ENCODE results near the gene GSG1L2.
"Not testable (repeated sequence)": the region's sequence is repeated elsewhere in the genome, so short reads cannot be mapped to it uniquely, and the experiment has no call there.

Gene GSG1L2

DNA sequence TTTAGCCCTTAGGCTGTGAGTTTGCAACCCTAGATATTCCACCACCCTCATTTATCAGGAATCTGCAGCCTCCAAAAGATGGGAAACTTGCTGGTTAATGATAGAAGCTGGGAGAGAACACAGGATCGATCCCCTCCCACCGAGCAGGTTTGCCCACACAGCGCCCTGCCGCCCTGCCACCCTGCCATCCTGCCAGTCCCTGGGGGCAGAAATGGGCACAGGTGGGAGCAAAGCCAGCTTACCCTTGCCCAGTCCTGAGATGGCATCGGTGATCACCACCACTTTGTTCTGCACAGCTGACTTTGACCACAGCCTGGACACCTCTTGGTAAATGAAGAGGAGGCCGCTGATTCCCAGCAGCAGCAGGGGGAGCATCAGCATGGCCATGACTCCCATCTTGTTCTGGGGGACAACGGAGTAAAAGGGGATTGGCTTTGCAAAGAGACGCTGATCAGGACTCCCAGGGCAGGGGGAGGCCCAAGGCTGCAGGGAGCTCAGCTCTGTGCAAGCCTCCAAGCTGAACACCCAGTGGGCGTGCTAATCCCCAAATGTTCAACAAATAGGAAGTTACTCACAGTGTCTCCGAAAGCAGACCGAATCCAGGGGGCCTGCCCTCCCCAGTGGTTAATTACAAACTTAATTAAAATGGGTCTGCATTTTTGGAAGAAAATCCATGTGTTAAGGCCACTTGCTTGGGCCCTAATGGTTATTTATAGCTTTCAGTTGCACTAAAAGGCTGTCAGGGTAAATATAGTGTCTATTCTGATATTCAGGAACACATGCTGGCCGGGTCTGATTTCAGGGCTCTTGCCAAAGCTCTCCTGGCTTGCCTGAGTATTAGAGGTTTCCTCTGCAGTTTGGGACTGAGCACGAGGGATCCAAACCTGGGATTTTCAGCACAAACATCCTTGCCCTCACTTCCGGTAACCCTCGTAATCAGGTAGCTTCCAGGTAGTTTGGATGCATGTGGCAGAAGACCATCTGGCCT, 30.7 kb downstream of the GSG1L2 start, which contains the start of gene DHRS7C:
DHRS7C (minus strand) TSS at position 704 of the 988 bp plus-strand sequence; CDS start at position 396, 308 bp downstream.
- Histone ChIP-seq H3K9me3 (ENCODE audit: low read depth, low read length) (no peaks in the 10 kb centered on the region), H3K27ac (no peak within 1 kb of the TSS), H3K36me3 (ENCODE audit: insufficient read depth, low read length) (no peaks in the 10 kb centered on the region), H3K9ac (ENCODE audit: insufficient read length) (no peak within 1 kb of the TSS), H3K4me3 (no peak within 1 kb of the TSS)
- no peak for DNase-seq (ENCODE audit: low read depth, low spot score)
- TF ChIP-seq POLR2AphosphoS5 (IDR thresholded peaks at IDR 0.05; ENCODE audit: borderline replicate concordance, low read depth, low read length) (no peak), FOXP2 (optimal IDR thresholded peaks at IDR 0.05; ENCODE audit: control extremely low read depth, extremely low read length, insufficient read depth) (no peak), EZH2 (IDR thresholded peaks at IDR 0.05) (no peak)

DNA sequence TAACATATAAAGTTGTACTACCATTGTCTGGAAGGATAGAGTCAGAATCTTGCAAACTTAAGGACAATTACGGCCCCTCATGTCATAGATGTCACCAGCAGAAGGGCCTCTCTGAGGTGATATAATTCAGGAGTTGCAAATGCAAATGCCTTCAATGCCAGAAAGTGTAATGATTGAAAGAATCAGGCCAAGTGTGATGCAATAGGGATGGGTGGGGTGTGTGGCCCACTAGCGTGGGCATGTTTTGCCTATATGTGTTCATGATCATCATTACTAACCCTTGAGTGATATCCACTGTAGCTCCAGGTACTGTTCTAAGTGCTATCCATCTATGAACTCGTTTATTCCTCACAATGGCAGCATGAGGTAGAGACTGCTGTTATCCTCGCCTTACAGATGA, 31.6 kb downstream of the GSG1L2 start:
- no peak overlapping the region for H3K4me3 ChIP-seq

DNA sequence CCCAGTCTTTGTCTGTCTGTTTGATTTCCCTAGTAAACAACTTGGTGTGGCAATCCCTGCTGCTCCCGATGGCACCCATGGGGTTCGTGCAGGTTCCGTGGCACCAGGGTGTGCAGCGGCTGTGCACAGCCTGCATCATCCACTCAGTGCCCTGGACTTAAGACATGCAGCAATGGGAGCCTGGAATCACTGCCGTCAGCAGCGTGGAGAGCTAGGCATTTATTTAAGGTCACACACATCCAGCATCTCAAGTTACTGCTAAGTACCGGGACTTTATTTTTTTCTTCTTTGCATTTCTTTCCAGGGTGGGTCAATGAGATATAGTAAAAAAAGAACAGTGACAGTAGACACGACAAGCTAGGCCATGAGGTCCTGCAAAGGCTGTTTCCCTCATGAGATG, 33.3 kb downstream of the GSG1L2 start:
- no peak for DNase-seq (ENCODE audit: low read depth, low spot score)
- no peak overlapping the region for H3K4me3 ChIP-seq
- TF ChIP-seq FOXP2 (optimal IDR thresholded peaks at IDR 0.05; ENCODE audit: control extremely low read depth, extremely low read length, insufficient read depth) (no peak), POLR2AphosphoS5 (IDR thresholded peaks at IDR 0.05; ENCODE audit: borderline replicate concordance, low read depth, low read length) (no peak)

More for the DNA sequence above, 31.6 kb downstream of the GSG1L2 start:
- no peaks in the 10 kb centered on the region for H3K9me3 ChIP-seq (ENCODE audit: low read depth, low read length)
- no peak overlapping the region for H3K9ac ChIP-seq (ENCODE audit: insufficient read length)
- TF ChIP-seq POLR2AphosphoS5 (IDR thresholded peaks at IDR 0.05; ENCODE audit: borderline replicate concordance, low read depth, low read length) (no peak), FOXP2 (optimal IDR thresholded peaks at IDR 0.05; ENCODE audit: control extremely low read depth, extremely low read length, insufficient read depth) (no peak), EZH2 (IDR thresholded peaks at IDR 0.05) (no peak)
- no peak for DNase-seq (ENCODE audit: low read depth, low spot score)
- no peak overlapping the region for H3K27ac ChIP-seq
- no peaks in the 10 kb centered on the region for H3K36me3 ChIP-seq (ENCODE audit: insufficient read depth, low read length)

DNA sequence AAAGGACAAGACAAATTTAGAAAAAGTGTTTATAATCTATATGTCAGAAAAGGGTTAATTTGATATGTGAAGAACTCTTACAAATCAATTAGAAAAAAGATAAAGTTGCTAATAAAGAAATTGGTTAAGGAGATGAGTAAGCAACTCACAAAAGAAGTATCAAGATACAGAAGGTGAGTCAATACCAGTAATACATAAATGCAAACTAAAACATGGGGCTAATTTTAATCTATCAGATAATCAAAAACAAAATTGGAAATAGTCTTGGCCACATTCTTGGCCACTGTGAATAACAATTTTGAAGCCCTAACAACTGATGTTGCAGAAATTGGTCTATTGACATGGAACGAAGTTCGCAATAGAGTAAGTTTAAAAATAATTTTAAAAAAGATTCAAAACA, 37.3 kb downstream of the GSG1L2 start:
- Histone ChIP-seq H3K9ac (ENCODE audit: insufficient read length) (no peak overlapping the region), H3K27ac (no peak overlapping the region), H3K36me3 (ENCODE audit: insufficient read depth, low read length) (no peaks in the 10 kb centered on the region), H3K9me3 (ENCODE audit: low read depth, low read length) (no peaks in the 10 kb centered on the region), H3K4me3 (no peak overlapping the region)
- TF ChIP-seq POLR2AphosphoS5 (IDR thresholded peaks at IDR 0.05; ENCODE audit: borderline replicate concordance, low read depth, low read length) (no peak), EZH2 (IDR thresholded peaks at IDR 0.05) (no peak), FOXP2 (optimal IDR thresholded peaks at IDR 0.05; ENCODE audit: control extremely low read depth, extremely low read length, insufficient read depth) (no peak)
- no peak for DNase-seq (ENCODE audit: low read depth, low spot score)

More for the DNA sequence above, 33.3 kb downstream of the GSG1L2 start:
- H3K27ac ChIP-seq = no peak overlapping the region
- no peaks in the 10 kb centered on the region for H3K36me3 ChIP-seq (ENCODE audit: insufficient read depth, low read length)
- H3K9me3 ChIP-seq (ENCODE audit: low read depth, low read length) = no peaks in the 10 kb centered on the region
- no peak overlapping the region for H3K9ac ChIP-seq (ENCODE audit: insufficient read length)

- not testable (repeated sequence) for H3K27ac ChIP-seq; H3K36me3 ChIP-seq (ENCODE audit: insufficient read depth, low read length); DNase-seq (ENCODE audit: low read depth, low spot score); H3K4me3 ChIP-seq; H3K9me3 ChIP-seq (ENCODE audit: low read depth, low read length); H3K9ac ChIP-seq (ENCODE audit: insufficient read length)
These were observed 38.4 kb downstream of the GSG1L2 start for GRCh38 chr17:9783465-9783864.

DNA sequence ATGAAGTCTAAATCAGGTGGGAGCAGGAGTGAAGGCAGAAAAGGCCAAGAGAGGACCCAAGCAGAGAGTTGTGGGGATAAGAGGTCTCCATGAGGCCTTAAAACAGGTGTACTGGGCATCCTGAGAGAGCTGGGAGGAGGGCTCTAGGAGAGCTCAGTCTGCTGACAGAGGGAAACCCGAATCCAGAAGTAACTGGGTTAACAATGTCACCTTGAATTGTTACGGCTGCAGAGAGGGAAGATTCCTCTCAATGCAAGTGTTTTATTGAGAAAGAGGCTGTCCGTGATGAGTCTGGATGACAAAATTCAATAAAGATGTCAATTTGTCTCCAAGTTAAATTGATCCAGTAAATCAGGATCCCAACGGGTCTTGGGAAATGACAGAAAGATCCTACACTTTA, 38.8 kb downstream of the GSG1L2 start:
- no peak overlapping the region for H3K9ac ChIP-seq (ENCODE audit: insufficient read length)
- no peak for TF ChIP-seq FOXP2 (optimal IDR thresholded peaks at IDR 0.05; ENCODE audit: control extremely low read depth, extremely low read length, insufficient read depth)
- TF ChIP-seq POLR2AphosphoS5 (IDR thresholded peaks at IDR 0.05; ENCODE audit: borderline replicate concordance, low read depth, low read length) = no peak
- TF ChIP-seq EZH2 (IDR thresholded peaks at IDR 0.05) = no peak
- H3K36me3 ChIP-seq (ENCODE audit: insufficient read depth, low read length) = no peaks in the 10 kb centered on the region
- H3K4me3 ChIP-seq = no peak overlapping the region
- DNase-seq (ENCODE audit: low read depth, low spot score) = no peak
- H3K27ac ChIP-seq = no peak overlapping the region
- H3K9me3 ChIP-seq (ENCODE audit: low read depth, low read length) = no peaks in the 10 kb centered on the region

DNA sequence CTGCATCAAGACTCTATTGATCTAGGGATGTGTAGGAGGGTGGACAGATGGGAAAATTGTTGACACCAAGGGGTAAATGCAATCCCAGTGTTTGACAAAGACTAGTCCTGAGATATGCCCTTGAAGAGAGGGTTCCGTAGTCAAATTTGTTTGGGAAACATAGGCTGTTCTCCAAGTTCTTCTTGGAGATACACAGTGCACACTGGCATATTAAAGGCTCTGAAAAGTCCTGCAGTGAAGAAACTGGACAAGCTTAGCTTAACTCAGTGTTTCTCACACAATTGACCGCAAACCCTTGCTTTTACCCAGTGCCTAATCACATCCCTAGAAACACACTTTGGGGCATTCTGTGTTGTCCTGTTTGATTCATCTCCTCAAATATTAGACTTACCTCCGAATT, 41.3 kb downstream of the GSG1L2 start:
- Histone ChIP-seq H3K9ac (ENCODE audit: insufficient read length) (no peak overlapping the region), H3K4me3 (no peak overlapping the region), H3K27ac (no peak overlapping the region), H3K36me3 (ENCODE audit: insufficient read depth, low read length) (no peaks in the 10 kb centered on the region), H3K9me3 (ENCODE audit: low read depth, low read length) (no peaks in the 10 kb centered on the region)
- TF ChIP-seq FOXP2 (optimal IDR thresholded peaks at IDR 0.05; ENCODE audit: control extremely low read depth, extremely low read length, insufficient read depth) (no peak), EZH2 (IDR thresholded peaks at IDR 0.05) (no peak), POLR2AphosphoS5 (IDR thresholded peaks at IDR 0.05; ENCODE audit: borderline replicate concordance, low read depth, low read length) (no peak)
- DNase-seq (ENCODE audit: low read depth, low spot score) = no peak

DNA sequence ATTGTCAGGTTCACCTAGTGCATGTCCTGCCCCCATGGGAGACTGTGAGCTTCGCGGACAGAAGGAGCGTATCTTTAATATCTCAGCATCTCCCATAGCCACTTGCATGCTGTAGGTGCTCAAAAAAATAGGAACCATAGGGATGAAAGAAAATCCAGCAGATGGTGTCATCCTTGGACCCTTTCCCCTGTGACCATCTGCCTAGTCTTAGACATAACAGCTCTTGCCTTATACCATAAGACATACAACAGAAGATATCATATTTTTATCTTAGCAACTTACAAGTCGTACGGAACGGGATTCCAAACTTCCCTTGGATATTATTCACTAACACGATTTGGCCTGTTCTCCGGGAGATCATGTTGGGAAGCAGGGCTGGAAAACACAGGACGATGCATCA, 45.0 kb downstream of the GSG1L2 start:
- Histone ChIP-seq H3K27ac (no peak overlapping the region), H3K4me3 (no peak overlapping the region), H3K9me3 (ENCODE audit: low read depth, low read length) (no peaks in the 10 kb centered on the region), H3K36me3 (ENCODE audit: insufficient read depth, low read length) (no peaks in the 10 kb centered on the region), H3K9ac (ENCODE audit: insufficient read length) (no peak overlapping the region)
- DNase-seq (ENCODE audit: low read depth, low spot score) = no peak
- TF ChIP-seq EZH2 (IDR thresholded peaks at IDR 0.05) = no peak
- no peak for TF ChIP-seq POLR2AphosphoS5 (IDR thresholded peaks at IDR 0.05; ENCODE audit: borderline replicate concordance, low read depth, low read length)
- no peak for TF ChIP-seq FOXP2 (optimal IDR thresholded peaks at IDR 0.05; ENCODE audit: control extremely low read depth, extremely low read length, insufficient read depth)
